Hypothalamus (tissue), 51 donors: ENCODE results near the gene OR2W3.

Source experiments
- DNase-seq, 51 donors: peaks; one replicate each; lab custom pipeline; 2025; lab: John Stamatoyannopoulos, UW

The OR2W3 gene

DNA sequence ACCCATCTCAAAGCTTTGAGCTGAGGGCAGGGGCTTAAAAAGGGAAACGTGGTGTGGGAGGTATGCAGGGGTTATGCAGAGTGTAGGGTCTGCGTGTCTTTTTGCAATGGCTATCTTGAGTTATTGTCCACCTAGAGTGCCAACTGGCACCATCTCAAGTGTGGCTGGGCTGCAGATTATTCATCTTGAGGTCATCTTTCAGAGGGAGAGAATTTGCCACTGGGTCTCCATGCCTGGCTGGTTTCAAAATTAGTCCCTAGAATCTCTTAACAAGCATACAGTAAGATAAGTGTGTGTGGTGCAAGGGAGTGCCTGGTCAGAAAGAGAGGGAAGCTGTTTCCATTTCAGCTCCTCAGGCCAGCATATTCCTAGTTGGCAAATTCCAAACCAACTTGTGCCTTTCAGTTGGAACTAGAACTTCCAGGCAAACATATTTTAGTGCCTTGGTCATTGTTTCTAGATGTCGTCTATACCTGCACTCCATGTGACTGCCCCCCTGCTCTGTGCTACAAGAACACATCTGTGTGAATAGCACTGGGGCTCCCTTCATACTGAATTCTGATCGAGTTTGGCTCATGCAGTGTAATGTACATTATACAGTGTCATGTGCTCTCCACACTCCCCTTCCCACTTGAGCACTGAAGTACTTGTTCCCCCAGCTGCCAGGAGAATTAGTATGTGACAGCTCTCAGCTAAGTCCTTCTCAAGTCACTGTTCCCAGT is 19.7 kb downstream of the OR2W3 start:
- DNase-seq: no peak

- no peak for DNase-seq
Measured at GRCh38 chr1:247919952-247920351, 24.6 kb downstream of the OR2W3 start, which contains the start of gene OR2T8. TSS of gene OR2T8 (plus strand) at chr1:247920252. CDS start at chr1:247921018, 766 bp downstream.

GRCh38 chr1:247923941-247924340 is 28.6 kb downstream of the OR2W3 start:
- DNase-seq: no peak

DNA sequence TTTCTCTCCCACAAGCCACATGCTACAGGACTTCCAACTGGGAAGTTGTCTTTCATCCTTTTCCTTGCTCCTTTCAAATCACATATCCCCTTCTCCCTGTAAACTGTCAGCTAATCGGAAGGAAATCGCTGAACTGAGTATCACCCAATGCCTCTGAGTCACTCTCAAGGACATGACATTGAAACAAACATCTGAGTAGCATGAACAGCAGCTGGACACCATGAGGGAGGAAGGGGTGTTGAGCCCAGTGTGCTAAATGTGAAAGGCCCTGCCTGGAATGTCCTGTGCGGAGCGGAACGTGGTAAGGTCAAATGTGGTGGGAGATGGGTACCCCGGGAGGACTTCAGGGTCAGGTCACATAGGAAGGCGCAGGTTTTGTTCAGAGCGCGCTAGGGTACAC is 29.5 kb downstream of the OR2W3 start, which contains the start of gene OR2AJ1:
TSS of gene OR2AJ1 (plus strand) at position 22 of the 400 bp plus-strand sequence. CDS start 8,880 bp downstream, outside the sequence.
- DNase-seq: no peak

GRCh38 chr1:247933989-247934388 is 38.6 kb downstream of the OR2W3 start:
- no peak for DNase-seq

- no peak for DNase-seq
Measured at GRCh38 chr1:247935781-247936180, 40.4 kb downstream of the OR2W3 start.

- DNase-seq: no peak
Measured at GRCh38 chr1:247936415-247936814, 41.0 kb downstream of the OR2W3 start.

DNA sequence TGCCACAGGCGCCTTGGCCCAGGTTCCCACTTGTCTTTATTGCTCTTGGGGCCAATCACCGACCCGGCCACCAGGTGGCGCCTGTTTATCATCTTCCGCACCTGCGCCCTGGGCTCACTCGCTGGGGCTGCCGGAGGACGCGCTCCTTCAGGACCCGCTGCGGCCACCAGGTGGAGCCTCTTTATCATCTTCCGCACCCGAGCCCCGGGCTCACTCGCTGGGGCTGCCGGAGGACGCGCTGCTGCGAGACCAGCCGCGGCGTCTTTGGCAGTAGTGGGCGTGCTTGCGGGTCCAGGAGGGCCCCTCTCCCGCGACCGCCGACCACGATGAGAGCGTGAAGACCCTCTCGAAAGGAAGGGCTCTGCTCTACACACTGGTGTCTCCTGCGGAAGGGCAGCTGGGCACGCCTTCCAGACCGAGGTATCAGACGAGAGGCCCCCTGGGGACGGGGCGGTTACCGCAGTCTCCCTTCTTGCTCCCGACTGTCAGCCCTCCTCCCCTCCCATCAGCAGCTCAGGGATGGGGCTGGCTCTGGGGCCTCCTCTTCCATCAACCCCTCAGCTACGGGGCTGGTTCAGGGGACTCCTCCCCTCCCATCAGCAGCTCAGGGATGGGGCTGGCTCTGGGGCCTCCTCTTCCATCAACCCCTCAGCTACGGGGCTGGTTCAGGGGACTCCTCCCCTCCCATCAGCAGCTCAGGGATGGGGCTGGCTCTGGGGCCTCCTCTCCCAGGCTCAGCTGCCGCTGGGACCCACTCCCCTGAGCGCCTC is 41.8 kb downstream of the OR2W3 start:
- peak in 45 of 51 donors; percentile 7 to 84 (median 56) for DNase-seq

DNA sequence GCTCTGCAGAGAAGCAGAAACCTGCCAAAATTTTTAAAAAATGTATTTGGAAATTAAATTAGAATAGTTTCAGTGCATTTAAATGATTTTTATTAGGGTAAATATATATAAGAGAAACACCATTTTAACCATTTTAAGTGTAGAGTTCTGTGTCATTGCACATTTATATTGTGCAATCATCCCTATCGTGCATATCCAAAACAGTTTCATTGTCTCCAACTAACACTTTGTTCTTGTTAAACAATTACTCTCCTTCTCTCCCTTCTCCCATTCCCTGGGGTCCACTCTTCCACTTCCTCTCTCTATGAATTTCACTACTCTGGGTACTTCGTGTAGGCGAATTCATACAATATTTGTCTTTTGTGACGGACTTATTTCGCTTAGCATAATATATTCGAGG is 47.2 kb downstream of the OR2W3 start:
- DNase-seq: no peak
